Measurements from ENCODE around the gene FCN1. TPM values are rescaled to one million over a fixed set of nuclear protein-coding genes. Genes with fewer than 3 reads are reported as not detected.

Gene FCN1
- total RNA-seq, 1 donor from 2014 or later = not detected

GRCh38 chr9:134912126-134912840, 5.4 kb downstream of the FCN1 start:
- no peaks in the 10 kb centered on the region for H3K36me3 ChIP-seq (ENCODE audit: control insufficient read depth, insufficient read depth, low read length)
- DNase-seq (ENCODE audit: low read depth) = no peak
- no peaks in the 10 kb centered on the region for H3K27me3 ChIP-seq (ENCODE audit: control insufficient read depth, insufficient read depth, low read length)
- no peak overlapping the region for H3K4me3 ChIP-seq (ENCODE audit: low read depth, low read length)
- no peak for TF ChIP-seq CTCF (IDR thresholded peaks at IDR 0.05; ENCODE audit: insufficient read depth, low read length, poor library complexity, severe bottlenecking)

DNA sequence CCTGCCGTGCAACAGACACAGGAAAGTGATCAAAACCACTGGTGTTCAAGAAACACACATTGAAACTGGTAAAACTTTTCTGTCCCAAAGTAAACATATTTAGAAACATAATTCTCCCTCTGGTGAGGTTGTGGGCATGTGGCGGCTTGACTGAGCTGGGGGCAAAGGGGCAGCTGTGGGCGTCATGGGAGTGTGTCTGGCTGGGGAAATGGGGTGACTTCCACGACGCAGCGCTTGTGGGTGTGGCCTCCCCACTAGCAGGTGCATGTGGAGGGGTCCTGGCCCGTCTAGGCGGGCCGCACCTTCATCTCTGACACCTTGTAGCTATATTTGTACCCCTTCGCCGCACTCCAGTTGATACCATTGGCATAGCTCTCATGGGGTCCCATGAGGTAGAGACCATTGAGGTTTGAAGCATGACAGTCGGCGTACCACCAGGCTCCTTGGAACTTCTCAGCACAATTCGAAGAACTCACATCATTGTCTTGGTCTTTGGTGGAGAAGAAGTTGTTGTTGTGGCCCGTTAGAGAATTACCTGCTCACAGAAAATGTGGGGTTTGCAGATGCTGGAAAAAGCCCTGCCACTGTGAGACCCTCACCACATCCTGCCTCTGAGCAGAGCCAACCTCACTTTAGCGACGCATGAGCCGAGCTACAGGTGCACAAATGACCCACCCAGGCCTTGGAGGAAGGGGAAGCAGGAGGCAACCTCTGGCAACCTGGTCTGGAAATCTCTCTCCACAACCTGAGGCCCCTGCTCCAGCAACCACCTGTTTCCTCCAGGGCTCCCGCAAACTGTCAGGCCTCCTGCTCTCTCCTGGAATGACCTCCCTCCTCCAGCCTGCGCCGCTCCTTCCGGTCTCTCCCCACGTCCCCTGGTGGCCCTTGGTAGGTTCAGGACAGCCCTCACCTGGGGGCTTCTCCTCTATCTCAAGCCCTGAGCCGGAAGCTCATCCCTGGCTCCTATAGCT, 7.9 kb downstream of the FCN1 start:
- H3K4me3 ChIP-seq (ENCODE audit: low read depth, low read length) = no peak overlapping the region
- no peaks in the 10 kb centered on the region for H3K36me3 ChIP-seq (ENCODE audit: control insufficient read depth, insufficient read depth, low read length)
- no peak for DNase-seq (ENCODE audit: low read depth)
- H3K27me3 ChIP-seq (ENCODE audit: control insufficient read depth, insufficient read depth, low read length) = no peaks in the 10 kb centered on the region
- no peak for TF ChIP-seq CTCF (IDR thresholded peaks at IDR 0.05; ENCODE audit: insufficient read depth, low read length, poor library complexity, severe bottlenecking)

GRCh38 chr9:134908524-134909309, 9.0 kb downstream of the FCN1 start:
- no peaks in the 10 kb centered on the region for H3K36me3 ChIP-seq (ENCODE audit: control insufficient read depth, insufficient read depth, low read length)
- DNase-seq (ENCODE audit: low read depth) = no peak
- TF ChIP-seq CTCF (IDR thresholded peaks at IDR 0.05; ENCODE audit: insufficient read depth, low read length, poor library complexity, severe bottlenecking) = no peak
- H3K4me3 ChIP-seq (ENCODE audit: low read depth, low read length) = no peak overlapping the region
- H3K27me3 ChIP-seq (ENCODE audit: control insufficient read depth, insufficient read depth, low read length) = no peaks in the 10 kb centered on the region

GRCh38 chr9:134902936-134903335, 14.8 kb downstream of the FCN1 start:
- no peaks in the 10 kb centered on the region for H3K36me3 ChIP-seq (ENCODE audit: control insufficient read depth, insufficient read depth, low read length)
- no peak overlapping the region for H3K4me3 ChIP-seq (ENCODE audit: low read depth, low read length)
- H3K27me3 ChIP-seq (ENCODE audit: control insufficient read depth, insufficient read depth, low read length) = no peaks in the 10 kb centered on the region
- DNase-seq (ENCODE audit: low read depth) = no peak
- no peak for TF ChIP-seq CTCF (IDR thresholded peaks at IDR 0.05; ENCODE audit: insufficient read depth, low read length, poor library complexity, severe bottlenecking)

DNA sequence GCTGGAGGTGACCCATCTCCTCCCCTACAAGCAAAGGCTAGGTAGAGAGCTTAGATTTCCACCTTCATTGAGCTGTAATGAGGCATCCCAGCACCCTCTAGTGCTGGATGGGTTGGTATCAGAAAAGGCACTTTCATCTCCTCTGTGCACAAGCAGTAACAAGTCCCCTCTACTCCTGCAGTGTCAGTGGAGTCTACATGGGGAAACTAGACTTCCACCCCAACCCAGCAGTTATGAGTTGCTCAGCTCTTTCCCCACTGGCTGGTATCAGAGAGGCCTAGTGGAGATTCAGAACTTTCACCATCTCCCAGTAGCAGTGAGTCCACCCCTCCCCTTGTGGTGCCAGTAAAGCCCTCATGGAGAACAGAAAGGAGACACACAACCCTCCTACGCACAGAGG, 17.9 kb downstream of the FCN1 start:
- Histone ChIP-seq H3K36me3 (ENCODE audit: control insufficient read depth, insufficient read depth, low read length) (no peaks in the 10 kb centered on the region), H3K27me3 (ENCODE audit: control insufficient read depth, insufficient read depth, low read length) (no peaks in the 10 kb centered on the region), H3K4me3 (ENCODE audit: low read depth, low read length) (no peak overlapping the region)
- TF ChIP-seq CTCF (IDR thresholded peaks at IDR 0.05; ENCODE audit: insufficient read depth, low read length, poor library complexity, severe bottlenecking) = no peak
- no peak for DNase-seq (ENCODE audit: low read depth)

Data from kidney epithelial cell (primary cell).